DMS 273 (cell line): ENCODE measurements around the gene ABHD6.
A peak's percentile ranks its signal among the peaks of the same experiment; 100 is the strongest.
"Not testable (repeated sequence)": the region's sequence is repeated elsewhere in the genome, so short reads cannot be mapped to it uniquely, and the experiment has no call there.

Experiments used
- DNase-seq: peaks from one replicate; lab custom pipeline; 2025; ENCODE audit not compliant: unreplicated experiment; lab: John Stamatoyannopoulos, UW

The ABHD6 gene

DNA sequence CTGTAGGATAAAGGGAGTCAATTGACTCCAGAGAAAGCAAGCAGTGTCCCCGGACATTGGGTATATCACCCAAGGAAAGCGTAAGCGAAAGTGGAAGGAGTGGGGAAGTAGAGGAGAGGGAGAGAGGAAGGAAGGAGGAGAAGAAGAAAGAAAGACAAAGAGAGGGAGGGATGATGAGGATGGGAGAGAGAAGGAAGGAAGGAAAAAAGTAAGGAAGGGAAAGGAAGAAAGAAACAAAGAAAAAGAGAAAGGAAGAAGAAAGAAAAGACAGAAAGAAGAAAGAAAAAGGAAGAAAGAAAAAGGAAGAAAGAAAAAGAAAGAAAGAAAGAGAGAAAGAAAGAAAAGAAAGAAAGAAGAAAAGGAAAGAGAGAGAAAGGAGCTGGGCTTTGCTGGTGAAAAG lies 27.7 kb upstream of the ABHD6 start:
- DNase-seq = no peak

GRCh38 chr3:58210761-58211460 lies 26.7 kb upstream of the ABHD6 start, which contains the start of gene DNASE1L3:
TSS of gene DNASE1L3 (minus strand) at chr3:58210972. CDS start at chr3:58210906, 66 bp downstream.
- DNase-seq = no peak

DNA sequence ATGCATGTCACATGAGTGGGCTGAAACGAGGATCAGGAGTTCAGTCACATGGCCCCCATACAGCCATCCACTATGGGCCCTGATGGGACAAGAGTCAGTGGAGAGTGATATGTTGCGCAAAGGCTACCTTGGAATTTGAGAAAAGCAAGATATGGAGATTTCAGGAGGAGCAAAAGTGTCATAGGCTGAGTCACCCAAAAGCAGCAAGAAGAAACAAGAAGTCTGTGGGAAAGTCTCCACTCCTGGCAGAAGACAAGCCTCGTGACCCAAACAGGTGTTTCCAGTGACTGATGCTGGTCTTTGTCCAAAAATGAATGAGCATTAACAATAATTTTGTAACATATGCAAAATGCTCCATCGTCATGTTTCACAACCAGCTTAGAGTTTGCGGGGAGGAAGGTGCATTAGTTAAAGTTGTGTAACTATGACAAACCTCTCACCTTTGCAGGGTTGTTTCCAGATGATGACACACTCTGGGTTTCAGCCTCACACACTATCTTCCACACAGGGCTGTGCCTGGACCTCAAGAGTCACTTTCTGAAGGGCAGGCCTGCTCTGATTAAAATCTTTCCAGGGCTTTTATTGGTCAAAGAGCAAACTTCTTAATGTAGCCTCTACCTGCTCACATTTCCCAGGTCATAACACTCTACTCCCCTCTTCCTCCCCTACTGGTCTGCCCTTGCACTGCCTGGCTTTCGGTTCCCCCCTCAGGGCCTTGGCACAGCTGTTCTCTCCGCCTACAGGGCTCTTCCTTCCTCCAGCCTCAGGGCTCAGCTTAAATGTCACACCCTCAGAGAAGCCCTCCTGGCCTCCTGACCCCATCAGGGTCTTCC lies 22.9 kb upstream of the ABHD6 start:
- peak; percentile 44 for DNase-seq

- DNase-seq = no peak
These were observed 22.1 kb upstream of the ABHD6 start for GRCh38 chr3:58215317-58216025.

GRCh38 chr3:58216496-58217195 lies 20.9 kb upstream of the ABHD6 start:
- DNase-seq = no peak

DNA sequence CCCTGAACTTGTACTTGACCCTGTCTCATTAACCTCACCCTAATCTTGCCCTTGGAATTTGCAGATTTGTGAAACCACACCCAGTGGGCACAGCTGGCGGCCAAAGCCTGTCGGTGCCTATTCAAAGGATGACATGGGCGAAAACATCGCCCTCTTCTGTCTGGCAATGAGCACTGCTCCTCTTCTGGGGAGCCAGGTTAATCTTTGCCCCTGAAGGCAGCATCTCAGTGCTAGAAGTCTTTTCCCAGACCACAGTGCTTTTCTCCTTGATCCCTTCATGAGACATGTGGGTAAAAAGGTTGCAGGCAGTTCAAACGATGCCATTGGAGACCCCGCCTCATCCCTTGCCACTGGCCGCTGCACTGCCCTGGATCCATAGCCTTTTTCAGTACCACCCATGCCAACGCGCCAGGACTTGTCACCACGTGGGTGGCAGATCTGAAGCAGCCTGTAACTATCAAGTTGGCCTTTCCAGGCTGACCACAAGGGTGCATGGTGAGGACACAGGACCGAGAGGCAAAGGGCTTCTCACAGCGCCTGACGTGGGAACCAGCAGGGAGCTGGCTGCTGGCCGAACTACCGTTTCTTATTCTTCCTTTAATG lies 20.3 kb upstream of the ABHD6 start:
- peak; percentile 82 for DNase-seq

DNA sequence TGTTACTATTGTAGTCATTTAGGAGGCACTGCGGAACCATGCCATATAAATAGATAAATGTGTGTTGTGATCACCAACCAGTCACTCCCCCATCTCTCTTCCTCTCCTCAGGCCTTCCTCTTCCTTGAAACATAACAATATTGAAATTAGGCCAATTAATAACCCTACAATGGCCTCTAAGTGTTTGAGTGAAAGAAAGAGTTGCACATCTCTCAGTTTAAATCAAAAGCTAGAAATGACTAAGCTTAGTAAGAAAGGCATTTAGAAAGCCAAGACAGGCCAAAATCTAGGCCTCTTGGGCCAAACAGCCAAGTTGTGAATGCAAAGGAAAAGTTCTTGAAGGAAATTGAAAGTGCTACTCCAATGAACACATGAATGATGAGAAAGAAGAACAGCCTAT lies 18.7 kb upstream of the ABHD6 start:
- DNase-seq = no peak

- no peak for DNase-seq
These were observed 15.3 kb upstream of the ABHD6 start for GRCh38 chr3:58222161-58222724.

- DNase-seq = no peak
These were observed 13.7 kb upstream of the ABHD6 start for GRCh38 chr3:58223855-58224254.

- DNase-seq = not testable (repeated sequence)
These were observed 9.7 kb upstream of the ABHD6 start for GRCh38 chr3:58227933-58228332.

DNA sequence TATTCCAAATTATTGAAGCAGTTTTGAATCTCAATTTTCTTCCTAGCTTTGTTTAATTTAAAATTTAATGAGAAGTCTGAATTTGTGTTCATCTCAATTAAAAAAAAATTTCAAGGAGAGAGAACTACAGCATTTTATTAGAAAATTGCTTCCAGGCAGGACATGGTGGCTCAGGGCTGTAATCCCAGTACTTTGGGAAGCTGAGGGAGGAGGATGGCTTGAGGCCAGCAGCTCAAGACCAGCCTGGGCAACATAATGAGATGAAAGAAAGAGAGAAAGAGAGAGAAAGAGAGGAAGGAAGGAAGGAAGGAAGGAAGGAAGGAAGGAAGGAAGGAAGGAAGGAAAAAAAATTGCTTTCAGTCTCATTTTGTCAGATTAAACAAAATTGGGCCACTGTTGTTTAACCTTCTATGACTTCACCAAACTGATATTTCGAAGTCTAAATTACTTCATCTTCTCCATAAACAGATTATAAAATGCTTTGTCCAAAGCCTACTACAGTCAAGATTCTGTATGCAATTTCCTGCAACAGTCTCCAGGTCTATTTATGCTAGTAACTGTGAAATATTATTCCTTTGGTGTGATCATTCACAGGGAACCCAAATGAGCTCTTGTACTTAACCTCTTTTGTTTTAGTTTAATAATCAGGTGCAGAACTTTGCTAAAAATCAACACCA lies 6.6 kb upstream of the ABHD6 start:
- peak; percentile 59 for DNase-seq

- peak; percentile 73 for DNase-seq
These were observed 5.9 kb upstream of the ABHD6 start for GRCh38 chr3:58231666-58232065.

DNA sequence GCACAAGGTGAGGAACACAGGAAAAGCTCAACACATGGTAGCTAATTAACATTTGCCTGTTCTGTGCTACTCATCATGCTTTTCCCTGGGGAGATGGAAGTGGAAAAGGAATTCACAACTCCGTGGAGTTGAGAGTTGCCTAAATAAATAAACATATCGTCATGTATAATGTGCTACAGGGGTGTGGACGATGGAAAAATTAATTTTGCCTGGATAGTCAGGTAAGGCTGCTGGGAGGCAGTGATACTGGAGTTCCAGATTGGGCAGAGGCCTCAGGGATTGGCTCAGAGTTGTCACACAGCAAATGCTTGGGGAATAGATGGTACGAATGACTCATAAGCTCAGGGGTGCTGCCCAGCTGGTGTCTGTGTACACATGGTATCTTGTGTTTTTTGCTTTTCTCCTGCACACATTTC lies 3.1 kb upstream of the ABHD6 start:
- DNase-seq = peak; percentile 86

GRCh38 chr3:58235970-58236369 lies 1.6 kb upstream of the ABHD6 start:
- no peak for DNase-seq

DNA sequence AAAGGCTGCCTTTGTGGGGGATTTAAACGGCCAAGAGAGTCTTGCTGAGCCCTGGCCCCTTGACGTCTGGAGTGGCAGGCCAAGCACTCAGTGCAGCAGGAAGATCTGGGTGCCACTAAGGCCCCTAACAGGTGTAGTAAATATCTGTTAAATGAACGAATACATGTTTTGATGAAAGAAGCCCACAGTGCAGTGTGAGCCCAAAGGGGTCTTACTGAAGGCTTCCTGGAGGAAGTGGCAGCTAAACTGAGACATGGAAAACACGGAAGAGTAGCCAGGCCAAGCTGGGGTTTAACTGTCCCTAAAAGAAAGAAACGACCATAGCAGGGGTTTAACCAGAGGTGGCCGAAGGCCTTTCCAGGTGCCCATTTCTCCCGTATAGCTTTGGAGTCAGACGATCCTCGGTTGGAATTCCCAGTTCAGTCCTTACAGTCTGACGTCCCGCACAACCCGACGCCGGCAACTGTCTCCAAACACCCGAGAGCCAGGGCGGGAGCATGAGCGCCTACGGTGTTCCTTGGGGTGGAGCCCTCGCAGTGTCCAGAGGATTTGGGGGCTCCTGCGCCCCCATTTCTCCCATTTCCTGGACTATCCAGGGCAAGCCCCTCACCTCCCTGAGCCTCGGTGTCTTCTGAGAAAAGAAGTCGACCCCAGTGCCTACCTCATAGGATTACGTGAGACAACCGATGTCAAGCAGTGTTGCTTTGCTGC lies 910 bp upstream of the ABHD6 start:
- peak; percentile 36 for DNase-seq

- DNase-seq = peak; percentile 72
These were observed 519 bp downstream of the ABHD6 start for GRCh38 chr3:58237941-58238681.

GRCh38 chr3:58238830-58239229 lies 1.2 kb downstream of the ABHD6 start:
- DNase-seq = no peak

GRCh38 chr3:58241306-58242044 lies 3.9 kb downstream of the ABHD6 start:
- no peak for DNase-seq
